Measurements from ENCODE around the gene GINS2.

GINS2 gene

DNA sequence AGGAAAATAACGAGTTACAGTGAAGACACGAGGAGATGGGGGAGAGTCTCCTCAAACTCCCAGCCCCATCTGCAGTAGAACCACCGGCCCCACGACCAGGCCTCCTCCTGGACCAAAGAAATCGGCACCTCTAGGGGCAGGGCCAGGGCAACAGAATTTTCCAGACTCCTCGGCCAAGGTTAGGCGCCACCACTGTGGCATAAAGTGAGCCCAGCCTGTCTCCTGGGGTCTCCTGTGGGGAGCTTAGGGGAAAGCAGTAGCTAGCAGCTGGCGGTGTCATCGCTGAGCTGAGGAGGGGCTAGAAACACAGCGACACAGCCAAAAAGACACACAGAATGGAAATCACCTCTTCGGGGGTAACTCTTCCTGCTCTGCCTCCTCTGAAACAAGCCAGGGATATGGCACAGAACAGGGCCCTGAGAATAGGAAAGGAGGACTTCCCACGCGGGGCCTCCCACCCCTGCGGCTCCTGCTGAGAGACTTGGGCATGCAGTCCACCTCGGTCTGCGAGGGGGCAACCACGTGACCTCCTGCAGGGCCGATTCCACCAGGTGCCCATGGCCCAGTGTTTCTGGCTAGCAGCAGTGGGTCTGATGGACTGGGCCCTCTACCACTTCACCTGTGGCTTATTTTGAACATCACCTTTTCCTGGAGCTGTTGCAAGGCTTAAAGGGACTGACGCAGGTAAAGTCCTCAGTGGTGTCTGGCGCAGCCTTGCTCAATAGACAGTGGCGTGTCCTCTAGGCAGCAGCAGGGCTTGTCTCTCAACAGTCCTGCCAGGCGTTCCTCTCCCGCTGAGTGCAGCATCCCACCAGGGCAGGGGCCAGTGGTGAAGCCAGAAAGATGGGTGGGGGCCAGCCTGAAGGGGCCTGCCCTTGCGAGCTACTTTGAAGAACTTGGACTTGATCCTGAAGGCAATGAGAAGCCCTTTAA, 6.7 kb upstream of the GINS2 start:
- Histone ChIP-seq H3K27me3 (ENCODE audit: insufficient read depth, low read depth, severe bottlenecking) (no peaks in the 10 kb centered on the region), H3K9me3 (ENCODE audit: severe bottlenecking) (no peaks in the 10 kb centered on the region), H3K4me3 (ENCODE audit: low read depth, low read length) (no peak overlapping the region), H3K36me3 (no peaks in the 10 kb centered on the region), H3K27ac (no peak overlapping the region)
- no peak for TF ChIP-seq CTCF (IDR thresholded peaks at IDR 0.05; ENCODE audit: low read depth, low read length)
- no peak for DNase-seq

GRCh38 chr16:85690469-85691064, 1.8 kb upstream of the GINS2 start:
- Histone ChIP-seq H3K36me3 (peaks cover 5% of the 10 kb centered on the region; the same call in 1 of the 2 replicates), H3K4me3 (ENCODE audit: low read depth, low read length) (no peak overlapping the region), H3K27me3 (ENCODE audit: insufficient read depth, low read depth, severe bottlenecking) (no peaks in the 10 kb centered on the region), H3K27ac (no peak overlapping the region), H3K9me3 (ENCODE audit: severe bottlenecking) (no peaks in the 10 kb centered on the region)
- DNase-seq: no peak
- TF ChIP-seq CTCF (IDR thresholded peaks at IDR 0.05; ENCODE audit: low read depth, low read length): no peak

GRCh38 chr16:85689950-85690320, 1.2 kb upstream of the GINS2 start:
- no peak for DNase-seq
- TF ChIP-seq CTCF (IDR thresholded peaks at IDR 0.05; ENCODE audit: low read depth, low read length): no peak
- no peaks in the 10 kb centered on the region for H3K9me3 ChIP-seq (ENCODE audit: severe bottlenecking)

GRCh38 chr16:85689285-85689949, 663 bp upstream of the GINS2 start:
- H3K27ac ChIP-seq: no peak overlapping the region; the same call in 1 of the 2 replicates
- H3K4me3 ChIP-seq (ENCODE audit: low read depth, low read length): peak overlapping the region; percentile 39
- H3K27me3 ChIP-seq (ENCODE audit: insufficient read depth, low read depth, severe bottlenecking): no peaks in the 10 kb centered on the region
- H3K9me3 ChIP-seq (ENCODE audit: severe bottlenecking): no peaks in the 10 kb centered on the region
- TF ChIP-seq CTCF (IDR thresholded peaks at IDR 0.05; ENCODE audit: low read depth, low read length): no peak
- no peak for DNase-seq
- peaks cover 6% of the 10 kb centered on the region; the same call in 1 of the 2 replicates for H3K36me3 ChIP-seq

More at GRCh38 chr16:85689950-85690320, 1.2 kb upstream of the GINS2 start:
- Histone ChIP-seq H3K36me3 (peaks cover 5% of the 10 kb centered on the region; the same call in 1 of the 2 replicates), H3K27me3 (ENCODE audit: insufficient read depth, low read depth, severe bottlenecking) (no peaks in the 10 kb centered on the region), H3K4me3 (ENCODE audit: low read depth, low read length) (no peak overlapping the region), H3K27ac (no peak overlapping the region)

- no peak for DNase-seq
- Histone ChIP-seq H3K4me3 (ENCODE audit: low read depth, low read length) (peak overlapping the region; percentile 69), H3K36me3 (peaks cover 11% of the 10 kb centered on the region; the same call in 1 of the 2 replicates), H3K27ac (peak overlapping the region; percentile 84), H3K27me3 (ENCODE audit: insufficient read depth, low read depth, severe bottlenecking) (no peaks in the 10 kb centered on the region), H3K9me3 (ENCODE audit: severe bottlenecking) (no peaks in the 10 kb centered on the region)
- TF ChIP-seq CTCF (IDR thresholded peaks at IDR 0.05; ENCODE audit: low read depth, low read length): no peak
Measured at GRCh38 chr16:85687651-85688471, 893 bp downstream of the GINS2 start.

Data from WERI-Rb-1 (cell line).